Nephron (organoid): Measurements from ENCODE around the gene DUSP16.
A peak's percentile ranks its signal among the peaks of the same experiment; 100 is the strongest.

Experiments used
- H3K27ac Mint-ChIP-seq, 3 experiments: 2 replicates each; pipeline ENCODE4 v1.8.0; 2020; ENCODE audit warnings: mixed read lengths in 3 of 3, mild to moderate bottlenecking in 2 of 3, moderate library complexity in 1 of 3
- H3K27me3 Mint-ChIP-seq: 2 replicates; pipeline ENCODE4 v1.8.0; 2021; ENCODE audit warnings: low read depth, mild to moderate bottlenecking, moderate library complexity, mixed read lengths
- H3K36me3 Mint-ChIP-seq: 2 replicates; pipeline ENCODE4 v1.8.0; 2020; ENCODE audit warnings: low read depth, mixed read lengths
- H3K4me1 Mint-ChIP-seq: 2 replicates; pipeline ENCODE4 v1.8.0; 2020; ENCODE audit warnings: mixed read lengths
- H3K4me3 Mint-ChIP-seq, 3 experiments: 2 replicates each; pipeline ENCODE4 v1.8.0; 2020; ENCODE audit warnings: mild to moderate bottlenecking in 3 of 3, mixed read lengths in 3 of 3, moderate library complexity in 2 of 3
- H3K9me3 Mint-ChIP-seq: 2 replicates; pipeline ENCODE4 v1.8.0; 2020; ENCODE audit warnings: mixed read lengths
- CTCF ChIP-seq, 3 experiments: fragments of 200-600 bp; sonication (generic); IDR thresholded peaks; one replicate each; pipeline ENCODE4 v1.5.0; 2021; ENCODE audit warnings: antibody characterized with exemption in 3 of 3; ENCODE audit not compliant: unreplicated experiment in 3 of 3

DUSP16 gene

GRCh38 chr12:12511021-12511783 lies 51.5 kb downstream of the DUSP16 start:
- Mint-ChIP-seq H3K36me3 (no peaks in the 10 kb centered on the region), H3K4me1 (peaks cover 9% of the 10 kb centered on the region), H3K27me3 (no peaks in the 10 kb centered on the region), H3K27ac (no peak overlapping the region), H3K4me3 (no peak overlapping the region), H3K9me3 (no peaks in the 10 kb centered on the region)
- TF ChIP-seq CTCF (IDR thresholded peaks at IDR 0.05; ENCODE audit: unreplicated experiment in 3 of 3), result no peak

- Mint-ChIP-seq H3K4me3 (no peak overlapping the region), H3K9me3 (no peaks in the 10 kb centered on the region), H3K4me1 (peaks cover 14% of the 10 kb centered on the region), H3K36me3 (no peaks in the 10 kb centered on the region), H3K27me3 (no peaks in the 10 kb centered on the region), H3K27ac (no peak overlapping the region)
- TF ChIP-seq CTCF (IDR thresholded peaks at IDR 0.05; ENCODE audit: unreplicated experiment in 3 of 3), result no peak
Observed at GRCh38 chr12:12510551-12510950, 52.1 kb downstream of the DUSP16 start.

- no peak for TF ChIP-seq CTCF (IDR thresholded peaks at IDR 0.05; ENCODE audit: unreplicated experiment in 3 of 3)
- no peaks in the 10 kb centered on the region for H3K27me3 Mint-ChIP-seq
- H3K9me3 Mint-ChIP-seq, result no peaks in the 10 kb centered on the region
- H3K36me3 Mint-ChIP-seq, result no peaks in the 10 kb centered on the region
- peaks cover 17% of the 10 kb centered on the region for H3K4me1 Mint-ChIP-seq
- H3K4me3 Mint-ChIP-seq, result no peak overlapping the region
- H3K27ac Mint-ChIP-seq, result no peak overlapping the region
Observed at GRCh38 chr12:12510141-12510540, 52.5 kb downstream of the DUSP16 start.

- no peak overlapping the region for H3K4me3 Mint-ChIP-seq
- peaks cover 19% of the 10 kb centered on the region for H3K4me1 Mint-ChIP-seq
- no peaks in the 10 kb centered on the region for H3K36me3 Mint-ChIP-seq
- no peak overlapping the region for H3K27ac Mint-ChIP-seq
- no peaks in the 10 kb centered on the region for H3K9me3 Mint-ChIP-seq
- no peak for TF ChIP-seq CTCF (IDR thresholded peaks at IDR 0.05; ENCODE audit: unreplicated experiment in 3 of 3)
- H3K27me3 Mint-ChIP-seq, result no peaks in the 10 kb centered on the region
Observed at GRCh38 chr12:12508612-12509011, 54.1 kb downstream of the DUSP16 start.

GRCh38 chr12:12507121-12507520 lies 55.5 kb downstream of the DUSP16 start:
- Mint-ChIP-seq H3K4me3 (no peak overlapping the region), H3K36me3 (peaks cover 3% of the 10 kb centered on the region), H3K9me3 (no peaks in the 10 kb centered on the region), H3K27me3 (no peaks in the 10 kb centered on the region), H3K4me1 (peaks cover 19% of the 10 kb centered on the region), H3K27ac (peak overlapping the region; percentile 84 to 91 (median 90))
- no peak for TF ChIP-seq CTCF (IDR thresholded peaks at IDR 0.05; ENCODE audit: unreplicated experiment in 3 of 3)

- Mint-ChIP-seq H3K36me3 (peaks cover 3% of the 10 kb centered on the region), H3K4me3 (peak overlapping the region in 2 of 3 experiments; percentile 21 to 31), H3K27me3 (no peaks in the 10 kb centered on the region), H3K27ac (peak overlapping the region; percentile 84 to 91 (median 90)), H3K9me3 (no peaks in the 10 kb centered on the region), H3K4me1 (peaks cover 19% of the 10 kb centered on the region)
- TF ChIP-seq CTCF (IDR thresholded peaks at IDR 0.05; ENCODE audit: unreplicated experiment in 3 of 3), result no peak
Observed at GRCh38 chr12:12506496-12506890, 56.2 kb downstream of the DUSP16 start.
